Fibroblast of mammary gland (primary cell): ENCODE data around the gene GATD1.

Experiments used
- DNase-seq: peaks from one replicate; pipeline ENCODE4 v3.0.0-alpha.2; 2010; ENCODE audit warnings: low read depth
- H3K4me3 ChIP-seq: 2 replicates; pipeline ENCODE4 v1.5.1; 2011; ENCODE audit warnings: low read depth, mild to moderate bottlenecking, low read length, moderate library complexity; ENCODE audit not compliant: control insufficient read depth
- TF ChIP-seq, protein P1 (sequence below): conservative IDR thresholded peaks from 2 replicates; pipeline ENCODE4 v1.5.1; 2011; ENCODE audit warnings: low read depth, low read length, inconsistent platforms; ENCODE audit not compliant: control insufficient read depth, insufficient read depth

GATD1 gene

DNA sequence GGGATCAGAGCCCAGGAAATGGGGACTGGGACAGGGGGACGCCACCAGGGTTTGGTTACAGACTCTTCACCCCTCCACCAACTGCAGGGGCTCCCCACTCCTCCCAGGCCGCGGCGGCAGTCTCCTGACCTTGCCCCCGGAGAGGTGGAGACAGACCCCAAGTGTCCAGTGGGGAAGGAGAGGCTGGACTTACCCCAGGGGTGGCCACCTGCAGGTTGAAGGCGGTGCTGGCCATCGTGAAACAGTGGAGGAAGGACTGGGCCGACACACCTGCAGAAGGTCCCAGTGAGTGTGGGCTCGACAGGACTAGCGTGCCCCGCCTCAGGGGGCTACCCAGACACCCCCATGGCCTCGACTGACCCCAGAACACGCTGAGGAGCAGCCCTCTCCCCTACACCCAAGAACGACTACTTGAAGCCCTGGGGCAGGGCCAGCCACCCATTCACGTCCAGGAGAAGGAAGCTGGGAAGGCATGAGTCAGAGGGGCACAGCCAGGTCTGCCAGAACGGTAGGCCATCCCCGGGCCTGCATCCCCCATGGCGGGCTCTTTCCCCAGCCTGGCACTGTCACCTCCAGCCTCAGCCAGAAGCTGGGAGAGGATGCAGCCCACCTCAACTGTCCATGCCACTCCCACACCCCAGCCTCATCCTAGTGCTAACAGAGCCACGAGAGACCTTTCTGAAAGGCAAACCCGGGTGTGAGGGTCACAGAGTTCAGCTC is 2.3 kb downstream of the GATD1 start:
- DNase-seq: peak; percentile 61
- TF ChIP-seq, protein P1, sequence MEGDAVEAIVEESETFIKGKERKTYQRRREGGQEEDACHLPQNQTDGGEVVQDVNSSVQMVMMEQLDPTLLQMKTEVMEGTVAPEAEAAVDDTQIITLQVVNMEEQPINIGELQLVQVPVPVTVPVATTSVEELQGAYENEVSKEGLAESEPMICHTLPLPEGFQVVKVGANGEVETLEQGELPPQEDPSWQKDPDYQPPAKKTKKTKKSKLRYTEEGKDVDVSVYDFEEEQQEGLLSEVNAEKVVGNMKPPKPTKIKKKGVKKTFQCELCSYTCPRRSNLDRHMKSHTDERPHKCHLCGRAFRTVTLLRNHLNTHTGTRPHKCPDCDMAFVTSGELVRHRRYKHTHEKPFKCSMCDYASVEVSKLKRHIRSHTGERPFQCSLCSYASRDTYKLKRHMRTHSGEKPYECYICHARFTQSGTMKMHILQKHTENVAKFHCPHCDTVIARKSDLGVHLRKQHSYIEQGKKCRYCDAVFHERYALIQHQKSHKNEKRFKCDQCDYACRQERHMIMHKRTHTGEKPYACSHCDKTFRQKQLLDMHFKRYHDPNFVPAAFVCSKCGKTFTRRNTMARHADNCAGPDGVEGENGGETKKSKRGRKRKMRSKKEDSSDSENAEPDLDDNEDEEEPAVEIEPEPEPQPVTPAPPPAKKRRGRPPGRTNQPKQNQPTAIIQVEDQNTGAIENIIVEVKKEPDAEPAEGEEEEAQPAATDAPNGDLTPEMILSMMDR: no peak
- H3K4me3 ChIP-seq: peak overlapping the region; percentile 80

DNA sequence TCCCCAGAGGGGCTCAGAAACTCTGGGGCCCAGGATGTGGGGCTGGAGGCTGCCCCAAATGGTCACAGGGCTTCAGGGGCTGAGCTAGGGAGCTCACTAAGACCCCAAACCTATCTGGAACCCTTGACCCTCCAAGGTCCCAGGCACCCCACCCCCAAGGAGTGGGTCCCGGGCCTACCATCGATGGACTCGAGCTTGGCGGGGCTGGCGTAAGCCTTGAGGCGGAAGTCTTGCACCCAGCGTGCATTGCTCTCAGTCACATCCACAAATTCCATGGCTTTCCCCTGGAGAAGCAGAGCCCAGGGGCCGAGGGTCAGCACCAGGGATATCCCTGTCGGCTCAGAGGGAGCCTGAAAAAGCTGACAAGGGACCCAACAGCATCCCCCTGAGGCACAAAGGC is 3.5 kb downstream of the GATD1 start:
- no peak overlapping the region for H3K4me3 ChIP-seq
- TF ChIP-seq, protein P1: no peak
- DNase-seq: no peak

DNA sequence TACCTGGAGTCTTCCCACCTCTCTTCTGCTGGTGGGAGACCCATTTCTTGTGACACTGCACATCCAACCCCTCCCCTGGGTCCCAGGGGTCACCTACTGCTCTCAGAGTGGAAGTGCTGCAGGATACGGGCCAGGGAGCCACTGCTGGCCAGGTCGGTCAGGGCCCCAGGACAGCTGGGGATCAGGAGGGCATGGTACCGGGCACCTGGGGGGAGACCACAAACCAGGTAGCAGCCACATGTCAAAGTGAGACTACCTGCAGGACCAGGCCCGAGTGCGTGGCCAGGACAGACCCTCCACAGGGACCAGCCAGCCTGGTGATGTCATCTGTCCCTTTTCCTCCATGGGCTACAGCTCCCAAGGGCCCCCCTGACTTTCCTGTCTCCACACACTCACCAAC is 3.9 kb downstream of the GATD1 start:
- no peak overlapping the region for H3K4me3 ChIP-seq
- DNase-seq: no peak
- TF ChIP-seq, protein P1: no peak

DNA sequence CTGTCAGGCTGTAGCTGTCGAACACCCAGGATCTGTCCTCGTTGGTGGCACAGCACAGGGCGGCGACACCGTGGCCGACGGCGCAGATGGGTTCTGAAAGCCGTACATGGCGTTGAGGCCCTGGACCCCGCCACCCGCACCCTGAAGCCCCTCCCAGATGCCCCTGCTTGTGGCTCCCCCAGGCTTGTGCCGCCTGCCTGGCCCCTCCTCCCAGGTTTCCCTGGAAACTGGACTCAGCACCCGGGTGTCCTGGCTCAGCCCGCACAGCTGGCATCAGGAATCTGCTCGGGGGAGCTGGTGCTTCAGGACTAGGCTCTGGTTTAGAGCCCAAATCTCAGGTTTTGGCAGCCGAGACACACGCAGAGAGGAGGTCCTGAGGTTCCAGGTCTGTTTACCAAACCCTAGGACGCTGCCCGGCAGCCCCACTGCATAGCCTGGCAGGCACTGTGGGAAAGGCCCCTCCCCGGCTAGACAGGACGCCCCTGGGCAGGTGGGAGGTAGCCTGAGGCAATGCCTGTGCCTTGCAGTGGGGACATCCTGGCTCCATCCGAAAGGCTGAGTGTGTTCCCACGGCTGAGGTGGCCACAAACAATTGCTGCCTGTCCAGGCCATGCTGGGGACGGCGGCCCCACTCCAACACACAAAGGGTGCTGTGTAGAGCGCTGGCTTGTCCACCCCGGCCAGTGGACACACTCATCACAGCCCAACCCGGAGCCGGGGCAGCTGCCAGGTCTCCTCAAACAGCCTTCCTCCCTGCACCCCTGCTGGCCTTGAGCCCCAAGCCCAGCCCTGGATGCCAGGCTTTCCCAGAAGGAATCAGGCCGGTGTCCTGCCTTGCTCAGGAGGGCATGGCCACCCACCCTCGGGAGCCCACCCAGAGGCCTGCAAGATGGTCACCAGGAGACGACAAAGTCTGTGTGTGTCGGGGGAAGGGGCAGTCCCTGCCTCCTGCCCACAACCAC is 4.6 kb downstream of the GATD1 start:
- TF ChIP-seq, protein P1: no peak
- DNase-seq: no peak
- no peak overlapping the region for H3K4me3 ChIP-seq

DNA sequence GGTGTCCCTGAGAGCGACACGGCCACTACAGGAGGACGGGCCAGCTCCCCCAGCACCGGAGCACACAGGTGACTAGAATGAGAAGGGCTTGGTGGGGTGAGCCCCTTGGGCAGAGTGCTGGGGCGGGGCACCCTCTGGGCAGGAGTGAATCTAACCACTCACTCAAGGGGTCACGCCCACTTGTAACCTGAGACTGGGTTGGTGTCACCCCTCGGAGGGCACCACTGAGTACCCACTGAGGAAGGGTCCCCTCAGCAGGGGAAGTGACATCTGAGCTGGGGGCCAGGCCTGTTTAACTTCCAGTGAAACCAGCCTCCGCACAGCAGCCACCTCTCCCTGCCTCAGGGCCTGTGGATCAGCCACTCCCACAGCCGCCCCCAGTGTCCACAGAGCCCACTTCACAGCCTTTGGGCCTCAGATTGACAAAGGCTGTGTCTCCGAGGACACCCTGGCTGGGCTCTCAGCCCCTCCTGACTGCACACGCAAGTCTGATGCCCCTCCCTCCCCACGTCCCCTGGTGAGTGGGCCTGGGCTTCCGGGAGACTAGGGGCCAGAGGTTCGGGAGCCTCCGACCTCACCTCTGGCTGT is 5.6 kb downstream of the GATD1 start:
- TF ChIP-seq, protein P1: no peak
- H3K4me3 ChIP-seq: no peak overlapping the region
- DNase-seq: no peak
